HG03139 (cell line): Measurements from ENCODE around the gene CDC42SE2.
"Not testable (repeated sequence)": the region's sequence is repeated elsewhere in the genome, so short reads cannot be mapped to it uniquely, and the experiment has no call there.

ENCODE experiments used
- ATAC-seq: cut with Tn5 transposase; IDR thresholded peaks from one replicate; pipeline ENCODE4 v1.9.1; 2021; ENCODE audit not compliant: unreplicated experiment

Gene CDC42SE2

GRCh38 chr5:131386779-131387178 is 122.9 kb downstream of the CDC42SE2 start:
- ATAC-seq: no peak

GRCh38 chr5:131387255-131387654 is 123.4 kb downstream of the CDC42SE2 start:
- no peak for ATAC-seq

GRCh38 chr5:131389096-131389868 is 125.4 kb downstream of the CDC42SE2 start:
- ATAC-seq: no peak

DNA sequence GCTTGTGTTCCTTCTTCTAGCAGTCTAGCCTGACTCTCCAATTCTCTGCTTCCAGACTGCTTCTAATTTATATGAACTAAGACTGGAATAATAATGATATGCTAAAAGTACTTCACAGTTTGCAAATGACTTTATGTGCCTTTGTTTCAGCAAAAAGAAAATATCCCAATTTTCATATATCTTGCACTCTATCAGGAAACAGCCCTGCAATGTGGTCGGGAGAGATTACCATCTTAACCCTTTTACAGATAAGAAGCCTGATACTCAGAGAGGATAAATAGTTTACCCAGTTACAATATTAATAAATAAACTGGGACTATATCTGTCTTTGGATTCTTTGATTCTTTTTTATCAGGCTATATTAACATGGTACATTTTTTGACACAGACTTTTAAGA is 126.0 kb downstream of the CDC42SE2 start:
- ATAC-seq: no peak

DNA sequence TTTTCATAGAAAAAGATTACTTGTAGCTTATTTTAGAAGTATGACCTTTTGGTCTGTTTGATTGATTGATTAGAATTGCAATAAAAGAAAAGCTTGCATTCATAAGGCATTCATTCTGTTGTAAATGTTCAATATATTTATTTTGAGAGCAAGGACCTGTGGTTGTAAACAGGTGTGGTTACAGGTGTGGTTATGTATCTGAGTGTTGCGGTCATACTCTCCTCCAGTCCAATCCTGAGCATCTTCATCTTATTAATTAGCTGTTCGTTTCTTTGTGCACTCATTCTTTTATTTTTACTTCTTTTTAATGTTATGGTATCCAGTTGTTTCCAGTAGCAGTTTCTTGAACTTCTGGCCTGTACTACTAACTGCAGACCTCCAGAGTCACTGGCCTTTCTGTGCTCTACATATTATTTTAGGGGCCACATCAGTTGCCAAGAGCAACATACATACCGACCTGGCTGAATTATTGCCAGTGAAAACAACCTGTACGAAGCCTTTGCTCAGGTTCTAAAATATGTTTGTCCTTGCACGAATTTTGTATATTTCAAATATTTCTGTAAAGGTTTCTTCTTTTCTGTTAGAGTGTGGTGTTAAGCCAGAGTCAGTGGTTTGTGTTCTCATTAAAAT is 128.7 kb downstream of the CDC42SE2 start:
- ATAC-seq: no peak

DNA sequence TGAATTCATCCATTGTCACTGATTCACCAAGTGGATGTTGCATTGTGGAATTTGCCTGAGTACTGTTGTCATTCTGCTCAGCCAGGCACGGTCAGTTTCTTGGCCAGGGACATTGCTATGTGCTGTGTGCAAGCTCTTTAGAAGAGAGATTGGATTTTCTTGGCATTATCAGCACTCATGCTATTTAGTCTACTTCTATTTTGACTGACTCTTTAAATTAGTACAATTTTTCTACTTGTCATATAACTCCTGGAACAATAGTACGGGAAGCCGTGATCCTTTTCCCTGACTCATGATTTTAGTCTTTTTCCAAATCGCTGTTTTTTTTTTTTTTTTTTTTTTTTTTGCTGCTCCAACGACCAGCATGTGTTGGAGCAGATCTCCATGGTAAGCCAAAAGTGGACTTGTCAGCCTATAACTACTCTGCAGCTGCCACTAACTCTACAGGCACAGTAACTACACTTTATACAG is 129.7 kb downstream of the CDC42SE2 start:
- no peak for ATAC-seq

- peak; percentile 52 for ATAC-seq
Measured at GRCh38 chr5:131394128-131394527, 130.3 kb downstream of the CDC42SE2 start.

GRCh38 chr5:131396015-131396414 is 132.2 kb downstream of the CDC42SE2 start:
- peak; percentile 74 for ATAC-seq

DNA sequence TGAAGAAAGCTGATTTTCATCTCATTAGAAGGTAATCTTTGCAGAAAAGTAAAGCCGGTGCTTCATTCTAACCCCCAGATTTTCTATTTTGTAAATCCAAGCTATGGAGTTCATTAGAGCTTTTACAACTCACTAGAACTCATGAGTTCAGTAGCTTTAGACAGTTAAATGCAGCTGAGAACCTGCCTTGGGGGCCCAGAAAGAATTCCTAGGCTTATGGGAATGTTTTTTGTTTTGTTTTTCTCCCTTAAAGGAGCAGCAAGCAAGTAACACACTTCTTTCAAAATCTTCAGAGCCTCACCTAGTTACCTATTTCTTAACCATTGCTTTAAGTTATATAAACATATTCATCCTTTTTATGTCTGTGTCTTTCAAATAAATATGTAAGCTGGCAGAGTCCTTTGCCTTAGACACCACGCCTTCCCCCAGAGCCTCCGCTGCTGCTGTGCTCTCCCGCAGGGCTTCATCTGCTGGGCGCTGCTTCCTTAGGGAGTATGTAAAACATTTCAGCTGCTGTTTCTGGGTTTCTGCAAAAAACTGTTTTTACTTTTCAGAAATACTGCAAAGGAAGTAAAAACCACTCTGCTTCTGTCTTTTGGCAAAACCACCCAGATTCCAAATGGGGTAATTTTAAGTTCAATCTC is 132.9 kb downstream of the CDC42SE2 start:
- ATAC-seq: no peak

- not testable (repeated sequence) for ATAC-seq
Measured at GRCh38 chr5:131399007-131399406, 135.2 kb downstream of the CDC42SE2 start.

GRCh38 chr5:131400585-131400984 is 136.7 kb downstream of the CDC42SE2 start:
- ATAC-seq: no peak

DNA sequence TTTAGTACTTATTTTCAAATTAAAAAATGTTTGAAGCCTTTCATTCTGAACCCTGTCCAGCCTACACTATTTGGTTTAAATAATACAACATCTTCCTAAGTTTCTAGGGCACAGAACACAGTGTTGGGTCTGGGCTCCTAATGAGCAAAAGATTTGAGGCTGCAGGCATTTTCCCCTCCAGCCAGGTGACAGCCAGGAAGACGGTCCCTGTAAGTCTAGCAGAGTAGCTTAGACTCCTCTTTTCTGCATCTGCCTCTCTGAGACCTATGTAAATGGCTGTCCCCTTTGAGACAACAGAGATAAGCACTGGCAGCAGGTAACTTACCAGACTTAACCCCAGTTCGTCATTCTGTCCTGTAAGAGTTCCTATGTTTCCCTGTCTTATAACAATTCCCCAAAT is 141.8 kb downstream of the CDC42SE2 start:
- no peak for ATAC-seq

GRCh38 chr5:131406076-131406475 is 142.2 kb downstream of the CDC42SE2 start:
- ATAC-seq: no peak

DNA sequence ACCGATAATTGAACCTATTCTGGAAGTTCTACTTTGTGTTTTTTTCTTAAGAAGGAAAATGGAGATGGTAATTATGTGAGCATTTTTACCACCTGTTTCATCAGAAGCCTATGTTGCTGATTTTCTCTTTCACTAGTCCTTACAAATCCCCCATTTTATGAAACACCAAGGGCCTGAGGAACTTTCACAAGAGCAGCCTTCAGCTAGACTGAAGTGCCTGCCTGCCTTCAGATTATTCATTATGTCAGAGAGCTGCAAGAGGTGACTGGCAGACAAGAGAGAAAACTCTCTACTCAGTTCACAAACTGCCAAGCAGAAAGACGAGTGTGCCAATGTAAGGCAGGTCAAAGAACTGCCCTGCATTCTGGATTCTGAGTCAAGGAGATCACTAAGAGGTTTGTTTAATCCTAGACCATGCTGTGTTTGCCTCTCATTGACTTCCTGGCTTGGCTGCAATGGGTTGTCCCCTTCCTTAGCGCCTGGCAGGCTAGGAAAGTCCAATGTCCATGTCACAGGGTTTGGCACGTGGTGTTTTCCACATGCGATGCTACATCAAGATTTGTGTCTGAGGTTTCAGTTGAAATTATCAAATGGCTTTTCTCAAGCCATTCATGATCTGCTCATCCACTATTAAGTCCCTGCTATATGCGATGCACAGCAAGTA is 143.3 kb downstream of the CDC42SE2 start:
- no peak for ATAC-seq

DNA sequence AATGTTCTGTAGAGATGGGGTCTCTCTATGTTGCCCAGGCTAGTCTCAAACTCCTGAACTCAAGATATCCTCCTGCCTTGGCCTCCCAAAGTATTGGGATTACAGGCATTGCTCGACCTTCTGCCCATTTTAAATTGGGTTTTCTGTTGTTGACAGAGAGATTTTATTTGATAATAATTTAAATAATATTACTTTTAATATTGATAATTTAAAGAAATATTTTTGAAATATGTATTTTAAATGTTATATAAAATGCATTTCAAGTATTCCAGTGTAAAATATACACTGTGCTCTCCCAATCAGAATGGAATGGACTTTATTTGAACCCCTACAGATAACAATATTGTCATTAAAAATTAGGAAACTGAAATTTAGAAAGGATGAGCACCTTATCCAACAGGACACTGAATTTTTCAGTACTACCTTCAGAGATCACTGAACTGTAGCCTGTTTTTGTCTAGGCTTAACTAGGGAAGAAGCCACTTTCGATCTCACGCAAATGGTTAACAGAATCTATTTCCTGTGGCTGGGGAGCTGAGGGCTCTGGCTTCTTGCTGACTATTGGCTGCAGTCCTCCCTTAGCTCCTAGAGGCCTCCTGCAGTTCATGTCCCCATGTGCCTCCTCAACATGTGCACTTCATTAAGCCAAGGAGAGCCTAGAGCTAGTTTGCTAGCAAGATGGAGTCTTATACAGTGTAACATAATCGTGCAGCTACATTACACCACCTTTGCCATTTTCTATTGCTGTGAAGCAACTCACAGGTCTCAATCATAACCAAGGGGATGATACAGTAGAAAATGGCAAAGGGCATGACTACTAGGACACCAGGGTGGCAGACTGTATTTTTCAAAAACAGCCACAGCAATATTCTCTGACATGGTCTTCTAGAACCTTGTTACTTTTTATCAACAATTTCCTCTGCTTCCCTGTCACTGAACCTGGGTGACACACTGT is 150.0 kb downstream of the CDC42SE2 start:
- peak; percentile 85 for ATAC-seq

DNA sequence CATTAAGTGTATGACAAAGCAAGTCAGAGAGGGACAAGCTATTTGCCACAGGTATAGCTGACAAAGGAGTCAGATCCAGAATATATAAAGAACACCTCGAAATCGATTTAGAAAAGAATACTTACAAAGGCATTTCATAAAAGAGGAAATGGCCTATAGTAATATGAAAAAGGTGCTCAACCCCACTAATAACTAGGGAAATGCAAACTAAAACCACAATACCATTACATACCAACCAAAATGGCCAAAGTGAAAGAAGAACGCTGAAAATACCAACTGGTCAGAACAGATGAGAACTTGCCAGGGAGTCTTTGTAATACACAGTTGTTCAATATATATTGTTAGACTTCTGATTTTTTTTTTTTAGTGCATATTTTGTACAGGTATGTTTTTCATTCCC is 152.9 kb downstream of the CDC42SE2 start:
- ATAC-seq: peak; percentile 54

- ATAC-seq: peak; percentile 28
Measured at GRCh38 chr5:131417240-131417869, 153.5 kb downstream of the CDC42SE2 start.

DNA sequence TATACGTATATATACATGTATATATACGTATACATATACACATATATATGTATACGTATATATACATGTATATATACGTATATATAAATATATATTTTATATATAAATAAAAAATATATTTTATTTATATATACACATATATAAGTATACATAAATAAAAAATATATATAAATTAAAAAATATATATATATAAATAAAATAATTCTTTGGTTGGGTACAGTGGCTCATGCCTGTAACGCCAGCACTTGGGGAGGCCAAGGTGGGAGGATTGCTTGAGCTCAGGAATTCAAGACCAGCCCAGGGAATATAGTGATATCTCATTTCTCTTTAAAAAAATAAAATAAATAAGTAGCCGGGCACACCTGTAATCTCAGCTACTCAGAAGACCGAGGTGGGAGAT is 155.0 kb downstream of the CDC42SE2 start:
- ATAC-seq: no peak

DNA sequence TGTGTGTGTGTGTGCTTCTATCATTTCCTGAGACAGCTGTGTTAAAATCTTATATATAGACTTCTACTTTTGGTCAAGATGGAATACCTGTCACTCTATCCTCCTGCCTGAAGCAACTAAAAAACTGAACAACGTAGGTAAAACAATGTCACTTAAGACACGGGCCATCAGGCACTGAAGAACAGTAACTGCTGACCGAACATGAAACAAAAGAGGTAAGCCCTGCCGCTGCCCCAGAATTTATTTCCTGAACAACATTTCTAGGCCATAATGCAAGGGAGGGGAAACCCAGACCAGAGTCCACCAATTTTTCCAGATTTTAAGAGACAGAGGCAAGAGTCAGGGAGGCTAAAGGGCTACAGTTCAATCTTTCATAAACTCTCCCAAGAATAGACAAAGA is 156.0 kb downstream of the CDC42SE2 start:
- ATAC-seq: no peak

GRCh38 chr5:131423056-131423455 is 159.2 kb downstream of the CDC42SE2 start:
- ATAC-seq: no peak
